Medulla oblongata (tissue), 1 donor: ENCODE data around the gene ACTL6A.

ENCODE experiments used
- DNase-seq: peaks from one replicate; pipeline ENCODE4 v3.0.0-alpha.2; 2015; ENCODE audit errors: extremely low spot score

Gene ACTL6A

GRCh38 chr3:179590669-179591068 is 27.9 kb downstream of the ACTL6A start:
- DNase-seq = no peak

- DNase-seq = no peak
Observed at GRCh38 chr3:179591313-179591712, 28.6 kb downstream of the ACTL6A start.

- DNase-seq = no peak
Observed at GRCh38 chr3:179599531-179599930, 36.8 kb downstream of the ACTL6A start.

- no peak for DNase-seq
Observed at GRCh38 chr3:179603321-179603720, 40.6 kb downstream of the ACTL6A start.

- no peak for DNase-seq
Observed at GRCh38 chr3:179603831-179604230, 41.1 kb downstream of the ACTL6A start.

GRCh38 chr3:179604321-179605078 is 41.8 kb downstream of the ACTL6A start, which contains the start of the genes MRPL47 and NDUFB5:
Gene MRPL47 (minus strand): TSS chr3:179604638. CDS start chr3:179604624, 14 bp downstream.
Gene NDUFB5 (plus strand): TSS chr3:179604794. CDS start chr3:179604816, 22 bp downstream.
- DNase-seq = peak; percentile 99

GRCh38 chr3:179606534-179607085 is 43.9 kb downstream of the ACTL6A start:
- DNase-seq = no peak

GRCh38 chr3:179608931-179609720 is 46.4 kb downstream of the ACTL6A start:
- no peak for DNase-seq

GRCh38 chr3:179610066-179610465 is 47.3 kb downstream of the ACTL6A start:
- no peak for DNase-seq

- DNase-seq = no peak
Observed at GRCh38 chr3:179613807-179614206, 51.1 kb downstream of the ACTL6A start.

GRCh38 chr3:179615458-179616173 is 52.9 kb downstream of the ACTL6A start:
- no peak for DNase-seq

- DNase-seq = no peak
Observed at GRCh38 chr3:179622023-179622422, 59.3 kb downstream of the ACTL6A start.

GRCh38 chr3:179624451-179624850 is 61.7 kb downstream of the ACTL6A start:
- no peak for DNase-seq

GRCh38 chr3:179630753-179631451 is 68.2 kb downstream of the ACTL6A start:
- no peak for DNase-seq
